B cell (primary cell): ENCODE data around the gene NCOA1. TPM values are rescaled to one million over a fixed set of nuclear protein-coding genes. Genes with fewer than 3 reads are reported as not detected.

Experiments
- ATAC-seq: fragments of 200-7000 bp; cut with Tn5 transposase; one replicate; pipeline ENCODE4 v1.10.0; 2021; ENCODE audit warnings: low read depth, mild to moderate bottlenecking, moderate number of reproducible peaks, moderate library complexity
- CTCF ChIA-PET: fragments of 350-600 bp; sonication (Branson Sonifier 250); formaldehyde crosslinking; loops from one replicate; lab custom pipeline; 2021; ENCODE audit warnings: antibody characterized with exemption, inconsistent platforms; lab: Charles Lee
- POLR2A ChIA-PET: fragments of 350-600 bp; sonication (Branson Sonifier 250); formaldehyde crosslinking; loops from one replicate; lab custom pipeline; 2021; ENCODE audit warnings: antibody characterized with exemption; lab: Charles Lee
- DNase-seq: peaks from one replicate; pipeline ENCODE4 v3.0.0; 2013
- H2AFZ ChIP-seq: 2 replicates; pipeline ENCODE4 v1.6.1; 2012; ENCODE audit warnings: mild to moderate bottlenecking, low read depth, low read length; ENCODE audit not compliant: insufficient read depth, poor library complexity, severe bottlenecking
- H3K27ac ChIP-seq, 2 donors: 1 replicate in 1 of 2; 2 replicates in 1 of 2; pipeline ENCODE4 v1.5.1; 2012 to 2013; ENCODE audit warnings: low read length in 2 of 2, mild to moderate bottlenecking in 2 of 2, moderate library complexity in 1 of 2
- H3K27me3 ChIP-seq, 4 experiments: fragments of 200-600 bp in 1 of 4; sonication (generic) in 1 of 4; replicated peaks in 1 of 4; 1 replicate in 2 of 4; 2 replicates in 2 of 4; pipeline versions ENCODE4 v1.6.1 to v1.7.0; 2013 to 2016; ENCODE audit warnings: low read length in 3 of 4, mild to moderate bottlenecking in 2 of 4, mixed read lengths in 1 of 4, moderate library complexity in 1 of 4; ENCODE audit not compliant: insufficient read depth in 4 of 4, control insufficient read depth in 3 of 4; ENCODE audit errors: control extremely low read depth in 1 of 4
- H3K36me3 ChIP-seq, 2 experiments: replicated peaks in 1 of 2; 1 replicate in 1 of 2; 2 replicates in 1 of 2; pipeline versions ENCODE4 v1.6.1 to v1.7.1; 2013; ENCODE audit warnings: low read length in 1 of 2; ENCODE audit not compliant: insufficient read depth in 2 of 2, control insufficient read depth in 1 of 2; ENCODE audit errors: control extremely low read depth in 1 of 2, extremely low read depth in 1 of 2
- H3K4me1 ChIP-seq, 2 donors: fragments of 200-600 bp in 1 of 2; sonication (generic) in 1 of 2; 1 replicate in 1 of 2; 2 replicates in 1 of 2; pipeline versions ENCODE4 v1.5.1 to v1.6.1; 2013 to 2017; ENCODE audit warnings: low read length in 2 of 2; ENCODE audit not compliant: control insufficient read depth in 2 of 2, insufficient read depth in 2 of 2
- H3K4me2 ChIP-seq: replicated peaks from 2 replicates; pipeline ENCODE3; 2012; ENCODE audit warnings: mild to moderate bottlenecking, low read depth, low read length; ENCODE audit not compliant: poor library complexity, severe bottlenecking
- H3K4me3 ChIP-seq, 5 experiments: fragments of 200-600 bp in 1 of 5; sonication (generic) in 1 of 5; 1 replicate in 3 of 5; 2 replicates in 2 of 5; pipeline versions ENCODE4 v1.5.1 to v1.7.0; 2011 to 2016; ENCODE audit warnings: low read length in 4 of 5, mild to moderate bottlenecking in 4 of 5, low read depth in 2 of 5, control low read depth in 1 of 5, moderate library complexity in 1 of 5; ENCODE audit not compliant: insufficient read depth in 1 of 5; ENCODE audit errors: control extremely low read depth in 1 of 5, extremely low read depth in 1 of 5
- H3K79me2 ChIP-seq: fragments of 200-600 bp; sonication (generic); one replicate; pipeline ENCODE4 v1.6.0; 2016; ENCODE audit warnings: low read length; ENCODE audit not compliant: control insufficient read depth, insufficient read depth
- H3K9ac ChIP-seq: fragments of 200-600 bp; sonication (generic); 2 replicates; pipeline ENCODE4 v1.6.1; 2017; ENCODE audit warnings: mild to moderate bottlenecking, low read length, moderate library complexity
- H3K9me3 ChIP-seq, 3 donors: one replicate each; pipeline versions ENCODE4 v1.6.1 to v1.7.1; 2013; ENCODE audit warnings: low read length in 2 of 3; ENCODE audit not compliant: control insufficient read depth in 2 of 3, insufficient read depth in 1 of 3; ENCODE audit errors: control extremely low read depth in 1 of 3
- H4K20me1 ChIP-seq: 2 replicates; pipeline ENCODE4 v1.6.0; 2012; ENCODE audit warnings: mild to moderate bottlenecking, low read length; ENCODE audit not compliant: insufficient read depth, control insufficient read depth, poor library complexity, severe bottlenecking
- H3K27ac Mint-ChIP-seq: one replicate; pipeline ENCODE4 v1.8.0; 2021; ENCODE audit warnings: mixed read lengths
- H3K27me3 Mint-ChIP-seq: one replicate; pipeline ENCODE4 v1.8.0; 2021; ENCODE audit warnings: mixed read lengths
- H3K4me1 Mint-ChIP-seq: one replicate; pipeline ENCODE4 v1.8.0; 2021; ENCODE audit warnings: mixed read lengths
- H3K4me3 Mint-ChIP-seq: one replicate; pipeline ENCODE4 v1.8.0; 2021; ENCODE audit warnings: mixed read lengths
- H3K9me3 Mint-ChIP-seq: one replicate; pipeline ENCODE4 v1.8.0; 2022; ENCODE audit warnings: mixed read lengths; ENCODE audit not compliant: insufficient read depth
- EZH2 ChIP-seq: IDR thresholded peaks from 2 replicates; pipeline ENCODE4 v1.6.1; 2012; ENCODE audit warnings: borderline replicate concordance, low read depth, mild to moderate bottlenecking, moderate library complexity, low read length; ENCODE audit not compliant: insufficient read depth, poor library complexity, severe bottlenecking
- WGBS: methylation state at CpG from one replicate; pipeline ENCODE4 v1.1.5; 2013; ENCODE audit warnings: missing lambda C conversion rate; ENCODE audit not compliant: insufficient coverage; 5-methylcytosine and 5-hydroxymethylcytosine counted together
- intact Hi-C: fragments of 100-400 bp; cut with micrococcal nuclease; formaldehyde crosslinking; loops from one replicate; pipeline ENCODE4 v1.10.0; 2022
- polyA plus RNA-seq: library from polyadenylated mRNA; depleted of rRNA; stranded (reverse); fragments of >200 nt; gene quantifications from 2 replicates; pipeline ENCODE4 v1.2.3, GENCODE V29; 2012
- total RNA-seq, 2 donors: library from RNA; stranded (reverse); fragments of 120-200 nt in 1 of 2; gene quantifications; 1 replicate in 1 of 2; 2 replicates in 1 of 2; pipeline versions ENCODE4 v1.2.3 to v1.2.4, GENCODE V29; 2013 to 2022
- TF ChIP-seq, protein P1 (sequence below): fragments of 200-600 bp; IDR thresholded peaks from one replicate; pipeline ENCODE4 v1.8.0; 2022; ENCODE audit warnings: antibody characterized with exemption, mild to moderate bottlenecking

Gene NCOA1
- total and polyA plus RNA-seq, 2 donors (not counting 1 experiment from before 2014, with no cell fraction given) = 11.6 to 49.1 TPM

DNA sequence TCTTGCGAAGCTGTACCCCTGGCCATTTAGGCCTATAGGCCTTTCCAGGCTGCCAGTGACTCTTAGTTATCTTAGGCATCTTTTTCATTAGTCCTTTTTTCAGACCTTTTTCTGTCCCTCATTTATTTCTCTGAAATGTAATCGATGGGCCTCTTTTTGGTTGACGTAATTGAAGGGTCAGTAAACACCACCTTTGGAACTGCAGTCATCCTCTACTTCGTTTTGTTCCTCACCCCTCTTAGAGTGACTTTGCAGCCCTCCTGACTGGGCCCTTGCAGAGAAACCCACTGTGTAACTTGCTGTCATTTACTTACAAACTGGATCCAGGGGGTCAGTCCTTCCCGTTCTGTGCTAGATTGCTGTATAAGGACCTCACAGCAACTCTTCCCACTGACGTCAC lies 325.4 kb downstream of the NCOA1 start:
- intact Hi-C loops = no loop called here
- Mint-ChIP-seq H3K4me3 (no peak overlapping the region), H3K27ac (no peak overlapping the region), H3K27me3 (no peaks in the 10 kb centered on the region), H3K9me3 (no peaks in the 10 kb centered on the region), H3K4me1 (peaks cover 2% of the 10 kb centered on the region)
- Histone ChIP-seq H3K36me3 (peaks cover 0 to 34% of the 10 kb centered on the region in 2 experiments), H3K9ac (no peak overlapping the region), H3K4me1 (no peaks in the 10 kb centered on the region), H3K4me2 (no peak overlapping the region), H3K4me3 (no peak overlapping the region), H3K27ac (no peak overlapping the region), H3K27me3 (no peaks in the 10 kb centered on the region), H3K9me3 (no peaks in the 10 kb centered on the region), H4K20me1 (no peaks in the 10 kb centered on the region), H2AFZ (no peak overlapping the region), H3K79me2 (peaks cover 33% of the 10 kb centered on the region)
- ChIA-PET CTCF (no interaction called here), POLR2A (no interaction called here)
- WGBS = 97% methylated on average over 4 of the region's 6 CpGs
- TF ChIP-seq, protein P1, sequence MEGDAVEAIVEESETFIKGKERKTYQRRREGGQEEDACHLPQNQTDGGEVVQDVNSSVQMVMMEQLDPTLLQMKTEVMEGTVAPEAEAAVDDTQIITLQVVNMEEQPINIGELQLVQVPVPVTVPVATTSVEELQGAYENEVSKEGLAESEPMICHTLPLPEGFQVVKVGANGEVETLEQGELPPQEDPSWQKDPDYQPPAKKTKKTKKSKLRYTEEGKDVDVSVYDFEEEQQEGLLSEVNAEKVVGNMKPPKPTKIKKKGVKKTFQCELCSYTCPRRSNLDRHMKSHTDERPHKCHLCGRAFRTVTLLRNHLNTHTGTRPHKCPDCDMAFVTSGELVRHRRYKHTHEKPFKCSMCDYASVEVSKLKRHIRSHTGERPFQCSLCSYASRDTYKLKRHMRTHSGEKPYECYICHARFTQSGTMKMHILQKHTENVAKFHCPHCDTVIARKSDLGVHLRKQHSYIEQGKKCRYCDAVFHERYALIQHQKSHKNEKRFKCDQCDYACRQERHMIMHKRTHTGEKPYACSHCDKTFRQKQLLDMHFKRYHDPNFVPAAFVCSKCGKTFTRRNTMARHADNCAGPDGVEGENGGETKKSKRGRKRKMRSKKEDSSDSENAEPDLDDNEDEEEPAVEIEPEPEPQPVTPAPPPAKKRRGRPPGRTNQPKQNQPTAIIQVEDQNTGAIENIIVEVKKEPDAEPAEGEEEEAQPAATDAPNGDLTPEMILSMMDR = no peak
- no peak for TF ChIP-seq EZH2
- DNase-seq (no peak), ATAC-seq (no peak)

GRCh38 chr2:24816884-24817283 lies 325.8 kb downstream of the NCOA1 start:
- Histone ChIP-seq H3K79me2 (peaks cover 31% of the 10 kb centered on the region), H3K27ac (no peak overlapping the region), H2AFZ (no peak overlapping the region), H3K36me3 (peaks cover 0 to 39% of the 10 kb centered on the region in 2 experiments), H3K9me3 (no peaks in the 10 kb centered on the region), H3K4me2 (no peak overlapping the region), H4K20me1 (no peaks in the 10 kb centered on the region), H3K27me3 (no peaks in the 10 kb centered on the region), H3K9ac (no peak overlapping the region), H3K4me3 (no peak overlapping the region), H3K4me1 (no peaks in the 10 kb centered on the region)
- Mint-ChIP-seq H3K9me3 (no peaks in the 10 kb centered on the region), H3K27ac (no peak overlapping the region), H3K27me3 (no peaks in the 10 kb centered on the region), H3K4me1 (peaks cover 2% of the 10 kb centered on the region), H3K4me3 (no peak overlapping the region)
- TF ChIP-seq, protein P1 = no peak
- no peak for TF ChIP-seq EZH2
- no CpG with 5 or more reads among the region's 4 CpGs for WGBS
- POLR2A ChIA-PET = no interaction called here
- intact Hi-C loops = no loop called here
- no peak for ATAC-seq
- DNase-seq = no peak
- CTCF ChIA-PET = no interaction called here
